ENCODE measurements around the gene OR6Y1. TPM values are rescaled to one million over a fixed set of nuclear protein-coding genes. Genes with fewer than 3 reads are reported as not detected.

Gene OR6Y1, protein sequence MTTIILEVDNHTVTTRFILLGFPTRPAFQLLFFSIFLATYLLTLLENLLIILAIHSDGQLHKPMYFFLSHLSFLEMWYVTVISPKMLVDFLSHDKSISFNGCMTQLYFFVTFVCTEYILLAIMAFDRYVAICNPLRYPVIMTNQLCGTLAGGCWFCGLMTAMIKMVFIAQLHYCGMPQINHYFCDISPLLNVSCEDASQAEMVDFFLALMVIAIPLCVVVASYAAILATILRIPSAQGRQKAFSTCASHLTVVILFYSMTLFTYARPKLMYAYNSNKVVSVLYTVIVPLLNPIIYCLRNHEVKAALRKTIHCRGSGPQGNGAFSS
- polyA plus RNA-seq (2013, experiment 1 of 2): not detected
- not detected for polyA plus RNA-seq (2013, experiment 2 of 2)

DNA sequence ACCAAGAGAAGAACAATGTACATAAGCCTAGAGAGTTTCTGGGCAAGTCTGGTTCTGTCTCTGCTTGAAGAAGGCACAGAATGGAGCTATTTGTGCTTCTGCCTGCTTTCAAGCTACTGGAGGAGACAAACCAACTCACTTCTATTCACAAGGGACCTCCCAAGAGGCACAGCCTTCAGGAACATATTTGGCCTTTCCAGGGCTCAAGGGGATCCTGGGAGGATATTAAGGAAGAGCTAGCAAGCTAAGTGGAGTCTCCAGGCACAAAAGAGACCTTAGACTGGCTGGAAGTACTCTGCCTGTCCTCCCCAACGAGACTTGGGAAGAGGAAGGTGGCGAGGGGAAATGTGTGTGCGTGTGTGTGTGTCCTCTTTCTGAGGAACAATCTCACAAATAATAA lies at the start of gene OR6Y1:
Gene OR6Y1 (minus strand): TSS at position 54 of the 400 bp plus-strand sequence. CDS start 6,300 bp downstream, outside the sequence.
- Histone ChIP-seq H3K23ac (ENCODE audit: low read length) (no peak within 1 kb of the TSS), H3K79me1 (ENCODE audit: low read length) (no peaks in the 10 kb centered on the region), H3K79me2 (ENCODE audit: control insufficient read depth, insufficient read depth, low read length) (no peaks in the 10 kb centered on the region), H3K4me3 (ENCODE audit: low read length) (no peak within 1 kb of the TSS), H3K27ac (ENCODE audit: low read depth, low read length) (no peak within 1 kb of the TSS), H3K18ac (ENCODE audit: low read length) (no peak within 1 kb of the TSS), H3K4ac (ENCODE audit: low read depth, low read length) (no peak within 1 kb of the TSS), H2BK120ac (ENCODE audit: low read depth, low read length) (no peak within 1 kb of the TSS), H4K5ac (ENCODE audit: low read length) (no peak within 1 kb of the TSS), H3K4me1 (ENCODE audit: control insufficient read depth, low read depth, low read length) (no peaks in the 10 kb centered on the region), H2BK5ac (ENCODE audit: low read length) (no peak within 1 kb of the TSS), H2AK5ac (ENCODE audit: low read length) (no peak within 1 kb of the TSS), H3K9ac (ENCODE audit: low read length) (no peak within 1 kb of the TSS), H3K56ac (ENCODE audit: low read length) (no peak within 1 kb of the TSS), H4K8ac (ENCODE audit: low read depth, low read length) (no peak within 1 kb of the TSS), H3K4me2 (ENCODE audit: low read length) (no peak within 1 kb of the TSS), H3K36me3 (ENCODE audit: control insufficient read depth, insufficient read depth, low read length) (no peaks in the 10 kb centered on the region), H3K27me3 (ENCODE audit: insufficient read depth, low read length, poor library complexity) (no peaks in the 10 kb centered on the region), H2BK15ac (replicated peaks; ENCODE audit: low read depth) (no peak within 1 kb of the TSS)
- WGBS (ENCODE audit: extremely low coverage, insufficient coverage, low lambda C conversion rate): no CpG with 5 or more reads among the region's 3 CpGs
- no peak for DNase-seq

DNA sequence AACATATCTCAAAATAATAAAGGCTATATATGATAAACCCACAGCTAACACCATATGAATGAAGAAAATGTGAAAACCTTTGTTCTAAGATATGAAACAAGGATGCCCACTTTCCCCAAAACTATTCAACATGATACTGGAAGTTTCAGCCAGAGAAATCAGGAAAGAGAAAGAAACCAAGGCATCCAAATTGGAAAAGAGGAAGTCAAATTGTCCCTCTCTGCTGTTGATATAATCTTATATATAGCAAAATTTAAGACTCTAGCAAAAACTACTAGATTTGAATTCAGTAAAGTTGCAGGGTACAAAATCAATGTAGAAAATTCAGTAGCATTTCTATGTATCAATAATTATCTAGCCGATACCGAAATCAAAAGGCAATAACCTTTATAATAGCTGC lies 46.5 kb upstream of the OR6Y1 start:
- Histone ChIP-seq H3K23ac (ENCODE audit: low read length) (no peak overlapping the region), H4K5ac (ENCODE audit: low read length) (no peak overlapping the region), H3K56ac (ENCODE audit: low read length) (no peak overlapping the region), H3K79me1 (ENCODE audit: low read length) (no peaks in the 10 kb centered on the region), H3K4ac (ENCODE audit: low read depth, low read length) (no peak overlapping the region), H4K8ac (ENCODE audit: low read depth, low read length) (no peak overlapping the region), H3K4me2 (ENCODE audit: low read length) (no peak overlapping the region), H3K18ac (ENCODE audit: low read length) (no peak overlapping the region), H3K9ac (ENCODE audit: low read length) (no peak overlapping the region), H3K27me3 (ENCODE audit: insufficient read depth, low read length, poor library complexity) (no peaks in the 10 kb centered on the region), H3K4me1 (ENCODE audit: control insufficient read depth, low read depth, low read length) (no peaks in the 10 kb centered on the region), H3K4me3 (ENCODE audit: low read length) (no peak overlapping the region), H3K27ac (ENCODE audit: low read depth, low read length) (no peak overlapping the region), H2BK120ac (ENCODE audit: low read depth, low read length) (no peak overlapping the region), H2AK5ac (ENCODE audit: low read length) (no peak overlapping the region), H3K79me2 (ENCODE audit: control insufficient read depth, insufficient read depth, low read length) (no peaks in the 10 kb centered on the region), H3K36me3 (ENCODE audit: control insufficient read depth, insufficient read depth, low read length) (no peaks in the 10 kb centered on the region), H2BK5ac (ENCODE audit: low read length) (no peak overlapping the region), H2BK15ac (replicated peaks; ENCODE audit: low read depth) (no peak overlapping the region)
- DNase-seq: no peak
- WGBS (ENCODE audit: extremely low coverage, insufficient coverage, low lambda C conversion rate): no CpG with 5 or more reads among the region's 2 CpGs

DNA sequence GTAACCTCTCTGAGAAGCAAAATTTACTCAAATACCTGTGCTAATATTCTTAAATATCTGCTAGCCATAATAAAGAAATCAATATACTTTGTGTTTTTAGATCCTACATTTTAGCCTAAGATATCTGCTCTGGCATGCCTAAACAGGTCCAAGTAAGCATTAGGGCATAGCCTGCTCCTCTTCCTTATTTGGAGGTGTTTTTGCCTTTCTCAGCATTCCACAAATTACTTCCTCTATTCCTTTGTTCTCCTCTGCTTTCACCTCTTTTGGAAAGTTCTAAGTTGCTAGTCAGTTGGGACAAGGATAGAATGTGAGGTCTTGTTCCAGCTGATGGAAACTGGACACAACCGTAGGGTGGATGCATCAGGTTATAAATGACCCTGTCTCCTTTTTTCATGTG lies 32.7 kb upstream of the OR6Y1 start:
- no peaks in the 10 kb centered on the region for H3K27me3 ChIP-seq (ENCODE audit: insufficient read depth, low read length, poor library complexity)
- H3K56ac ChIP-seq (ENCODE audit: low read length): no peak overlapping the region
- H2AK5ac ChIP-seq (ENCODE audit: low read length): no peak overlapping the region
- no peaks in the 10 kb centered on the region for H3K36me3 ChIP-seq (ENCODE audit: control insufficient read depth, insufficient read depth, low read length)
- H3K18ac ChIP-seq (ENCODE audit: low read length): no peak overlapping the region
- no peaks in the 10 kb centered on the region for H3K79me1 ChIP-seq (ENCODE audit: low read length)
- H3K23ac ChIP-seq (ENCODE audit: low read length): no peak overlapping the region
- H3K4me3 ChIP-seq (ENCODE audit: low read length): no peak overlapping the region
- no peak overlapping the region for H2BK15ac ChIP-seq (replicated peaks; ENCODE audit: low read depth)
- no peak overlapping the region for H3K4me2 ChIP-seq (ENCODE audit: low read length)
- no peak overlapping the region for H3K9ac ChIP-seq (ENCODE audit: low read length)
- no peak overlapping the region for H4K5ac ChIP-seq (ENCODE audit: low read length)
- whole genome bisulfite sequencing (ENCODE audit: extremely low coverage, insufficient coverage, low lambda C conversion rate): no CpG with 5 or more reads among the region's 1 CpG
- no peaks in the 10 kb centered on the region for H3K4me1 ChIP-seq (ENCODE audit: control insufficient read depth, low read depth, low read length)
- H3K27ac ChIP-seq (ENCODE audit: low read depth, low read length): no peak overlapping the region
- no peak for DNase-seq
- H2BK5ac ChIP-seq (ENCODE audit: low read length): no peak overlapping the region
- no peaks in the 10 kb centered on the region for H3K79me2 ChIP-seq (ENCODE audit: control insufficient read depth, insufficient read depth, low read length)
- H3K4ac ChIP-seq (ENCODE audit: low read depth, low read length): no peak overlapping the region
- no peak overlapping the region for H4K8ac ChIP-seq (ENCODE audit: low read depth, low read length)
- no peak overlapping the region for H2BK120ac ChIP-seq (ENCODE audit: low read depth, low read length)

DNA sequence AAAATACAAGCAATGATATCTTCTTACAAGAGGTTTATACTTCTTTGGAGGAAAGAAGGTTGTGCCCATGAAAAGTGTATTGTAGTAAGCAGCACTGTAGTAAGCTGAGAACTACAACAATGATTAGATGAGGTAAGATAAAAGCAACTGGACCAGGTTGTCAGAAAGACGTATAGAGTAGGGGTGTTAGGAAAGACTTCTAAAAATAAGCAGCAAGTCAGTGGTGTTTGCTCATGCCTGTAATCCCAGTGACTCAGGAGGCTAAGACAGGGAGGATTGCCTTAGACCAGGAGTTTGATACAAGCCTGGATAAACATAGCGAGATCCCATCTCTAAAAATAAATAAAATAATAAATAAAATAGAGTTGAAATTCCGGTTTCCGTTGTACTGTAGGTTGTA lies 29.8 kb upstream of the OR6Y1 start:
- Histone ChIP-seq H2BK120ac (ENCODE audit: low read depth, low read length) (no peak overlapping the region), H3K18ac (ENCODE audit: low read length) (no peak overlapping the region), H4K8ac (ENCODE audit: low read depth, low read length) (no peak overlapping the region), H3K27me3 (ENCODE audit: insufficient read depth, low read length, poor library complexity) (no peaks in the 10 kb centered on the region), H3K79me2 (ENCODE audit: control insufficient read depth, insufficient read depth, low read length) (no peaks in the 10 kb centered on the region), H3K9ac (ENCODE audit: low read length) (no peak overlapping the region), H3K27ac (ENCODE audit: low read depth, low read length) (no peak overlapping the region), H2BK15ac (replicated peaks; ENCODE audit: low read depth) (no peak overlapping the region), H3K4ac (ENCODE audit: low read depth, low read length) (no peak overlapping the region), H3K4me3 (ENCODE audit: low read length) (no peak overlapping the region), H3K4me2 (ENCODE audit: low read length) (no peak overlapping the region), H2AK5ac (ENCODE audit: low read length) (no peak overlapping the region), H3K79me1 (ENCODE audit: low read length) (no peaks in the 10 kb centered on the region), H3K4me1 (ENCODE audit: control insufficient read depth, low read depth, low read length) (no peaks in the 10 kb centered on the region), H2BK5ac (ENCODE audit: low read length) (no peak overlapping the region), H3K56ac (ENCODE audit: low read length) (no peak overlapping the region), H3K36me3 (ENCODE audit: control insufficient read depth, insufficient read depth, low read length) (no peaks in the 10 kb centered on the region), H3K23ac (ENCODE audit: low read length) (no peak overlapping the region), H4K5ac (ENCODE audit: low read length) (no peak overlapping the region)
- no peak for DNase-seq
- WGBS (ENCODE audit: extremely low coverage, insufficient coverage, low lambda C conversion rate): no CpG with 5 or more reads among the region's 4 CpGs

DNA sequence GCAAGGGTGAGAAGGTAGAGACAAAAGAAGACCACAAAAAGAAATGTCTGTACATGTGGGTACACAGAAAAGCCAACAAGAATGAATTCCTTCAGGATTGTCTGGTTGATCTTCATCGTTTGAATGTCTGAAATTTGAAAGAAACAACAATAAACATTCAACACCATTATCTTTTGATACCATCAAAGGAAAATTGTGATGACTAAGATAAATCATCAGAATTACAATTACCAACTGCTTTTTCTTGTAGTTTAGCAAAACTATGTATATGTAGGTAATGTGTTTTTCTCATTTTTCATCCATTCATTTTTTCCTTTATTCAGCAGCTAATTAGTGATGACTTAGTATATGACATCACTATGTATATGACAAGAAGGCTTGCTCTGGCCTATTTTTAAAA lies 25.5 kb upstream of the OR6Y1 start, which contains the start of gene OR10X1:
Gene OR10X1 (minus strand): TSS at position 167 of the 400 bp plus-strand sequence. CDS start 0 bp downstream, at position 167.
- no peak within 1 kb of the TSS for H3K4me3 ChIP-seq (ENCODE audit: low read length)
- no CpG with 5 or more reads among the region's 1 CpG for WGBS (ENCODE audit: extremely low coverage, insufficient coverage, low lambda C conversion rate)
- no peak within 1 kb of the TSS for H3K18ac ChIP-seq (ENCODE audit: low read length)
- no peak within 1 kb of the TSS for H3K27ac ChIP-seq (ENCODE audit: low read depth, low read length)
- no peaks in the 10 kb centered on the region for H3K27me3 ChIP-seq (ENCODE audit: insufficient read depth, low read length, poor library complexity)
- H2BK15ac ChIP-seq (replicated peaks; ENCODE audit: low read depth): no peak within 1 kb of the TSS
- no peak within 1 kb of the TSS for H3K56ac ChIP-seq (ENCODE audit: low read length)
- no peak within 1 kb of the TSS for H3K23ac ChIP-seq (ENCODE audit: low read length)
- H2BK120ac ChIP-seq (ENCODE audit: low read depth, low read length): no peak within 1 kb of the TSS
- H4K5ac ChIP-seq (ENCODE audit: low read length): no peak within 1 kb of the TSS
- DNase-seq: no peak
- no peaks in the 10 kb centered on the region for H3K36me3 ChIP-seq (ENCODE audit: control insufficient read depth, insufficient read depth, low read length)
- no peaks in the 10 kb centered on the region for H3K79me2 ChIP-seq (ENCODE audit: control insufficient read depth, insufficient read depth, low read length)
- no peak within 1 kb of the TSS for H3K4me2 ChIP-seq (ENCODE audit: low read length)
- H3K9ac ChIP-seq (ENCODE audit: low read length): no peak within 1 kb of the TSS
- no peak within 1 kb of the TSS for H2BK5ac ChIP-seq (ENCODE audit: low read length)
- H3K4ac ChIP-seq (ENCODE audit: low read depth, low read length): no peak within 1 kb of the TSS
- no peaks in the 10 kb centered on the region for H3K4me1 ChIP-seq (ENCODE audit: control insufficient read depth, low read depth, low read length)
- H4K8ac ChIP-seq (ENCODE audit: low read depth, low read length): no peak within 1 kb of the TSS
- H3K79me1 ChIP-seq (ENCODE audit: low read length): no peaks in the 10 kb centered on the region
- no peak within 1 kb of the TSS for H2AK5ac ChIP-seq (ENCODE audit: low read length)

DNA sequence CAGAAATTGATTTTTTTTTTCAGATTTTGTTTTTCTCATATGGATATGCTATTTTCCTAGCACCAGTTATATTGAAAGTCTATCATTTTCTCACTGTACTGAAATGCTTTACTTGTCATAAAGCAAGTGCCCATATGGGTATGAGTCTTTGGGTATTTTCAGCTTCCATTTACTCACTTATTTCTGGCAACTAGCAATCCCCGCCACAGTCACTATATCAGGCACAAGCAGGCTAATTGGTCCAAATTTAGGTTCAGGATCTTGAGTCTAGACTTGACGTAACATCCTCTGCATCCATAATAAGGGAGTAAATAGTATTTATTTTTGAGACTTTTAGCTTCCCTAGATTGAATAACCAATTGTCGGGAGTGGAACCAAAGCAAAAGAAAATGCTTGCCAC lies 23.4 kb upstream of the OR6Y1 start:
- no peak overlapping the region for H3K4me2 ChIP-seq (ENCODE audit: low read length)
- H2BK5ac ChIP-seq (ENCODE audit: low read length): no peak overlapping the region
- no peak overlapping the region for H2BK120ac ChIP-seq (ENCODE audit: low read depth, low read length)
- no peak overlapping the region for H2BK15ac ChIP-seq (replicated peaks; ENCODE audit: low read depth)
- H4K5ac ChIP-seq (ENCODE audit: low read length): no peak overlapping the region
- H3K18ac ChIP-seq (ENCODE audit: low read length): no peak overlapping the region
- H3K27me3 ChIP-seq (ENCODE audit: insufficient read depth, low read length, poor library complexity): no peaks in the 10 kb centered on the region
- H3K9ac ChIP-seq (ENCODE audit: low read length): no peak overlapping the region
- no peaks in the 10 kb centered on the region for H3K79me1 ChIP-seq (ENCODE audit: low read length)
- no CpG with 5 or more reads among the region's 3 CpGs for WGBS (ENCODE audit: extremely low coverage, insufficient coverage, low lambda C conversion rate)
- H3K36me3 ChIP-seq (ENCODE audit: control insufficient read depth, insufficient read depth, low read length): no peaks in the 10 kb centered on the region
- H3K4me1 ChIP-seq (ENCODE audit: control insufficient read depth, low read depth, low read length): no peaks in the 10 kb centered on the region
- H3K56ac ChIP-seq (ENCODE audit: low read length): no peak overlapping the region
- H3K23ac ChIP-seq (ENCODE audit: low read length): no peak overlapping the region
- DNase-seq: no peak
- no peaks in the 10 kb centered on the region for H3K79me2 ChIP-seq (ENCODE audit: control insufficient read depth, insufficient read depth, low read length)
- H3K4me3 ChIP-seq (ENCODE audit: low read length): no peak overlapping the region
- H3K4ac ChIP-seq (ENCODE audit: low read depth, low read length): no peak overlapping the region
- H3K27ac ChIP-seq (ENCODE audit: low read depth, low read length): no peak overlapping the region
- H4K8ac ChIP-seq (ENCODE audit: low read depth, low read length): no peak overlapping the region
- no peak overlapping the region for H2AK5ac ChIP-seq (ENCODE audit: low read length)
